K562 (cell line): ENCODE measurements around the gene PDIA2. TPM values are rescaled to one million over a fixed set of nuclear protein-coding genes. Genes with fewer than 3 reads are reported as not detected.
A peak's percentile ranks its signal among the peaks of the same experiment; 100 is the strongest.

Experiments
- ATAC-seq: fragments of 200-7000 bp; cut with Tn5 transposase; 3 replicates; pipeline ENCODE4 v1.9.1; 2020; ENCODE audit warnings: moderate library complexity
- BruUV-seq: library from RNA; stranded (reverse); fragments of 400-500 nt; replicated peaks from 2 replicates; lab custom pipeline; 2021; lab: Mats Ljungman, UMichigan
- CTCF ChIA-PET: fragments of 300-600 bp; formaldehyde crosslinking; extraction: SDS; loops from one replicate; lab custom pipeline; 2021; ENCODE audit warnings: low intra/inter-chr PET ratio; lab: Yijun Ruan, JAX
- POLR2A ChIA-PET: fragments of 300-600, 350-650 bp; sonication (Branson Sonifier 250); formaldehyde crosslinking; extraction: SDS; loops from one replicate; lab custom pipeline; 2021; ENCODE audit warnings: antibody characterized with exemption, inconsistent platforms; lab: Yijun Ruan, JAX
- DNase-seq, 4 experiments: peaks; one replicate each; pipeline versions ENCODE4 v3.0.0 to v3.0.0-alpha.2; 2011 to 2018; ENCODE audit warnings: low spot score in 3 of 4, mixed read lengths in 3 of 4; ENCODE audit errors: extremely low read depth in 1 of 4
- FAIRE-seq: peaks from 2 replicates; lab custom pipeline; 2011; peaks lifted over from hg19 to GRCh38; lab: Jason Lieb, UNC
- H2AFZ ChIP-seq: 2 replicates; pipeline ENCODE4 v1.6.0; 2011; ENCODE audit warnings: low read depth, low read length, control low read depth, inconsistent platforms
- H3K27ac ChIP-seq: fragments of 200-600 bp; 3 replicates; pipeline ENCODE4 v1.8.0; 2011; ENCODE audit warnings: low read depth, mild to moderate bottlenecking, control low read depth, inconsistent platforms, low read length, moderate library complexity, mixed read lengths; ENCODE audit errors: extremely low read depth
- H3K27me3 ChIP-seq, 2 experiments: fragments of 300-600 bp in 1 of 2; 2 replicates in 1 of 2; 3 replicates in 1 of 2; pipeline versions ENCODE4 v1.6.0 to v1.8.0; 2011; ENCODE audit warnings: inconsistent platforms in 2 of 2, low read length in 2 of 2, mild to moderate bottlenecking in 1 of 2, mixed read lengths in 1 of 2, moderate library complexity in 1 of 2; ENCODE audit not compliant: control insufficient read depth in 2 of 2, insufficient read depth in 2 of 2
- H3K36me3 ChIP-seq: fragments of 300-600 bp; 3 replicates; pipeline ENCODE4 v1.8.0; 2011; ENCODE audit warnings: mild to moderate bottlenecking, low read length, inconsistent platforms; ENCODE audit not compliant: control insufficient read depth, insufficient read depth
- H3K4me1 ChIP-seq, 2 experiments: fragments of 200-600 bp in 1 of 2; replicated peaks in 1 of 2; 2 replicates in 1 of 2; 3 replicates in 1 of 2; pipeline versions ENCODE4 v1.5.1 to v1.8.0; 2011; ENCODE audit warnings: inconsistent platforms in 2 of 2, low read length in 2 of 2, mild to moderate bottlenecking in 1 of 2, mixed read lengths in 1 of 2, moderate library complexity in 1 of 2; ENCODE audit not compliant: control insufficient read depth in 2 of 2, insufficient read depth in 2 of 2
- H3K4me2 ChIP-seq: 2 replicates; pipeline ENCODE4 v1.6.1; 2011; ENCODE audit warnings: low read length, control low read depth, inconsistent platforms, mixed read lengths; ENCODE audit not compliant: insufficient read depth
- H3K4me3 ChIP-seq: fragments of 200-600 bp; sonication (generic), shearing (Covaris generic); 2 replicates; pipeline ENCODE4 v1.5.1; 2016; ENCODE audit warnings: control low read depth, inconsistent platforms
- H3K79me2 ChIP-seq: fragments of 200-600 bp; 3 replicates; pipeline ENCODE4 v1.8.0; 2011; ENCODE audit warnings: low read length, inconsistent platforms; ENCODE audit not compliant: control insufficient read depth, insufficient read depth
- H3K9ac ChIP-seq, 2 experiments: 2 replicates each; pipeline versions ENCODE4 v1.6.0 to v1.6.1; 2011; ENCODE audit warnings: low read depth in 2 of 2, low read length in 2 of 2, control low read depth in 1 of 2, inconsistent platforms in 1 of 2, mild to moderate bottlenecking in 1 of 2, mixed read lengths in 1 of 2; ENCODE audit not compliant: insufficient read depth in 1 of 2
- H3K9me1 ChIP-seq: one replicate; pipeline ENCODE4 v1.6.0; 2011; ENCODE audit warnings: inconsistent platforms, mild to moderate bottlenecking, low read length, moderate library complexity; ENCODE audit not compliant: control insufficient read depth, insufficient read depth
- H3K9me3 ChIP-seq: replicated peaks from 2 replicates; pipeline ENCODE4 v1.5.1; 2011; ENCODE audit warnings: low read depth, low read length, inconsistent platforms; ENCODE audit not compliant: control insufficient read depth, insufficient read depth
- H4K20me1 ChIP-seq: replicated peaks from 2 replicates; pipeline ENCODE4 v1.6.1; 2011; ENCODE audit warnings: low read length, inconsistent platforms, mixed read lengths; ENCODE audit not compliant: control insufficient read depth, insufficient read depth
- GATAD2A ChIP-seq: fragments of 450-650 bp; IDR thresholded peaks from 2 replicates; pipeline ENCODE4 v1.6.1; 2017
- NRF1 ChIP-seq, 2 experiments: fragments of 450-650 bp; IDR thresholded peaks in 1 of 2; conservative IDR thresholded peaks in 1 of 2; 2 replicates each; pipeline ENCODE4 v1.6.1; 2014; ENCODE audit warnings: mild to moderate bottlenecking in 2 of 2
- POLR2G ChIP-seq: fragments of 200-400 bp; formaldehyde crosslinking; IDR thresholded peaks from 2 replicates; pipeline ENCODE4 v1.6.1; 2017; ENCODE audit warnings: low read depth, mild to moderate bottlenecking, antibody characterized with exemption, low read length, moderate library complexity
- RAD21 ChIP-seq, 2 experiments: fragments of 250-450 bp in 1 of 2; fragments of 450-650 bp in 1 of 2; sonication (Bioruptor Pico) in 1 of 2; formaldehyde crosslinking in 1 of 2; IDR thresholded peaks in 1 of 2; conservative IDR thresholded peaks in 1 of 2; 2 replicates each; pipeline versions ENCODE4 v1.4.0 to v1.8.0; 2020 to 2022; ENCODE audit warnings: mild to moderate bottlenecking in 2 of 2, moderate library complexity in 1 of 2
- RBM22 ChIP-seq: fragments of 200-400 bp; formaldehyde crosslinking; IDR thresholded peaks from 2 replicates; pipeline ENCODE4 v1.6.1; 2018; ENCODE audit warnings: low read length, low read depth; ENCODE audit not compliant: poor library complexity, severe bottlenecking
- TBL1XR1 ChIP-seq, 2 experiments: IDR thresholded peaks; 2 replicates each; pipeline ENCODE4 v1.6.1; 2012; ENCODE audit warnings: improper control_type of control experiment in 2 of 2, low read length in 2 of 2, mild to moderate bottlenecking in 1 of 2
- WGBS: fragments of 100-300 bp; shearing (Covaris generic); methylation state at CpG from one replicate; pipeline ENCODE4 v1.1.6; 2016; ENCODE audit warnings: low coverage, mixed read lengths; ENCODE audit not compliant: insufficient coverage; ENCODE audit errors: missing lambda C conversion rate; 5-methylcytosine and 5-hydroxymethylcytosine counted together
- in situ Hi-C: fragments of 300-500 bp; cut with MboI; formaldehyde crosslinking; loops from 4 replicates; pipeline ENCODE4 v1.15.0; 2018; ENCODE audit warnings: inconsistent platforms, mixed read lengths
- intact Hi-C: fragments of 100-400 bp; cut with micrococcal nuclease; formaldehyde crosslinking; loops from 2 replicates; pipeline ENCODE4 v1.14.2; 2022
- polyA plus RNA-seq, 8 experiments: library from polyadenylated mRNA; depleted of rRNA in 4 of 8; stranded (reverse) in 5 of 8; unstranded in 3 of 8; fragments of >200 nt; fragmentation: Nextera tagmentation in 2 of 8; fragmentation: Illumina TruSeq in 1 of 8; extraction: Ambion mirVana in 2 of 8; extraction: Trizol in 1 of 8; gene quantifications; 2 replicates each; pipeline versions ENCODE4 v1.2.1 to v1.2.3, GENCODE V29; 2011 to 2014; ENCODE audit warnings: inconsistent platforms in 1 of 8, missing spikeins in 1 of 8
- total RNA-seq, 7 experiments: library from RNA; depleted of rRNA in 6 of 7; stranded (reverse); fragments of >200 nt in 6 of 7; fragmentation: Illumina TruSeq in 2 of 7; extraction: Trizol in 2 of 7; gene quantifications; 2 replicates each; pipeline versions ENCODE4 v1.2.1 to v1.2.3, GENCODE V29; 2011 to 2021; ENCODE audit warnings: low replicate concordance in 1 of 7
- TF ChIP-seq, protein P1 (sequence below): sonication (generic); formaldehyde crosslinking; IDR thresholded peaks from 2 replicates; pipeline ENCODE4 v1.8.1; 2023; ENCODE audit warnings: mild to moderate bottlenecking, missing genetic modification reagents
- TF ChIP-seq, protein P2 (sequence below), 3 experiments: IDR thresholded peaks in 2 of 3; conservative IDR thresholded peaks in 1 of 3; 2 replicates each; pipeline ENCODE4 v1.5.1; 2011 to 2012; ENCODE audit warnings: low read length in 3 of 3, mild to moderate bottlenecking in 3 of 3, control low read depth in 2 of 3, improper control_type of control experiment in 1 of 3, inconsistent platforms in 1 of 3, low read depth in 1 of 3, mixed read lengths in 1 of 3, moderate library complexity in 1 of 3; ENCODE audit not compliant: insufficient read depth in 2 of 3

The PDIA2 gene
- total and polyA plus RNA-seq, 9 of the 15 experiments (the other 6 are each of a cell fraction or from before 2014, with no cell fraction given), result 0.13 to 0.92 (median 0.23) TPM; not detected in 4

DNA sequence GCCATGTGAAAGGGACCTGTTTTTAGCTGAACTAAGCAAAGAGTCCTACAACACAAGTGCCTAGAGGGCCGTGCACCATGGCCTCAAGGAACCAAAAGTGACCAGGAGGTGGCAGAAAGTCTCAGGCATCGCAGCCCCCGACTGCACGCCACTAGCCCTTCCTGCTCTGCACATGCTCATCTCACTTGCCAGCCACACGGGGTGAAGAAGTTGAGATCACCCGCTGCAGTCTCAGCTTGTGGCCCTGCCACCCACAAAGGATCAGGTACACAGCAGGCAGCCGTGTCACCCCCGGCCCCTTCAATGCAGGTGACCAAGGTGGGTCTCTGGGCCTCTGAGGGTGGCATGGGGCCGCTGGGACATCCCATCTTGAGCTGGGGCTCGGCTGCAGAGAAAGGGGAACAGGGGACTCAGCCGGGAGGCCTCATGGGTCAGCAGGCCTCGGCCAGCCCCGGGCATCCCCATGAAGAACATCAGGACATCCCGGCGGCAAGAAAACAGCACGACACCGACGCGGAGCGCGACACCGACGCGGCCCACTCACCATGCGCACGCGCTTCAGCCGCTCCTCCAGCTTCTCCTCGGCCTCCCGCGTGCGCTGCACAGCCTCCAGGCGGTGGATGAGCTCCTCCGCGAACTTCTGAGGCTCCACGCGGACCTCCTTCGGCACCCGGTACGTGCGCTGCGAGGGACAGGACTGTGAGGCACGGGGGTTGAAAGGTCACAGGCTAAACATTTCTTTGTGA is 21.0 kb downstream of the PDIA2 start:
- peaks cover 5% of the 10 kb centered on the region for H3K79me2 ChIP-seq
- peak in 1 of 4 experiments; percentile 14 for DNase-seq
- no peak for TF ChIP-seq TBL1XR1 (IDR thresholded peaks at IDR 0.05; ENCODE audit: low read length in 2 of 2)
- peak; percentile 30 for TF ChIP-seq RBM22
- TF ChIP-seq, protein P1, sequence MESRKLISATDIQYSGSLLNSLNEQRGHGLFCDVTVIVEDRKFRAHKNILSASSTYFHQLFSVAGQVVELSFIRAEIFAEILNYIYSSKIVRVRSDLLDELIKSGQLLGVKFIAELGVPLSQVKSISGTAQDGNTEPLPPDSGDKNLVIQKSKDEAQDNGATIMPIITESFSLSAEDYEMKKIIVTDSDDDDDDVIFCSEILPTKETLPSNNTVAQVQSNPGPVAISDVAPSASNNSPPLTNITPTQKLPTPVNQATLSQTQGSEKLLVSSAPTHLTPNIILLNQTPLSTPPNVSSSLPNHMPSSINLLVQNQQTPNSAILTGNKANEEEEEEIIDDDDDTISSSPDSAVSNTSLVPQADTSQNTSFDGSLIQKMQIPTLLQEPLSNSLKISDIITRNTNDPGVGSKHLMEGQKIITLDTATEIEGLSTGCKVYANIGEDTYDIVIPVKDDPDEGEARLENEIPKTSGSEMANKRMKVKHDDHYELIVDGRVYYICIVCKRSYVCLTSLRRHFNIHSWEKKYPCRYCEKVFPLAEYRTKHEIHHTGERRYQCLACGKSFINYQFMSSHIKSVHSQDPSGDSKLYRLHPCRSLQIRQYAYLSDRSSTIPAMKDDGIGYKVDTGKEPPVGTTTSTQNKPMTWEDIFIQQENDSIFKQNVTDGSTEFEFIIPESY, result peak; percentile 96
- TF ChIP-seq GATAD2A, result no peak
- TF ChIP-seq RAD21 (CRISPR knock-in tag; conservative IDR thresholded peaks at IDR 0.05 in 1 of 2, IDR thresholded peaks at IDR 0.05 in 1 of 2), result peak in 1 of 2 experiments; percentile 15; a peak in 1 of 4 replicates
- TF ChIP-seq, protein P2, sequence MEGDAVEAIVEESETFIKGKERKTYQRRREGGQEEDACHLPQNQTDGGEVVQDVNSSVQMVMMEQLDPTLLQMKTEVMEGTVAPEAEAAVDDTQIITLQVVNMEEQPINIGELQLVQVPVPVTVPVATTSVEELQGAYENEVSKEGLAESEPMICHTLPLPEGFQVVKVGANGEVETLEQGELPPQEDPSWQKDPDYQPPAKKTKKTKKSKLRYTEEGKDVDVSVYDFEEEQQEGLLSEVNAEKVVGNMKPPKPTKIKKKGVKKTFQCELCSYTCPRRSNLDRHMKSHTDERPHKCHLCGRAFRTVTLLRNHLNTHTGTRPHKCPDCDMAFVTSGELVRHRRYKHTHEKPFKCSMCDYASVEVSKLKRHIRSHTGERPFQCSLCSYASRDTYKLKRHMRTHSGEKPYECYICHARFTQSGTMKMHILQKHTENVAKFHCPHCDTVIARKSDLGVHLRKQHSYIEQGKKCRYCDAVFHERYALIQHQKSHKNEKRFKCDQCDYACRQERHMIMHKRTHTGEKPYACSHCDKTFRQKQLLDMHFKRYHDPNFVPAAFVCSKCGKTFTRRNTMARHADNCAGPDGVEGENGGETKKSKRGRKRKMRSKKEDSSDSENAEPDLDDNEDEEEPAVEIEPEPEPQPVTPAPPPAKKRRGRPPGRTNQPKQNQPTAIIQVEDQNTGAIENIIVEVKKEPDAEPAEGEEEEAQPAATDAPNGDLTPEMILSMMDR (IDR thresholded peaks at IDR 0.05 in 2 of 3, conservative IDR thresholded peaks at IDR 0.05 in 1 of 3; ENCODE audit: insufficient read depth in 2 of 3, low read depth in 1 of 3, low read length in 3 of 3), result peak in 2 of 3 experiments; percentile 14 to 19; a peak in 2 of 6 replicates
- peak in 1 of 2 experiments; percentile 36; a peak in 2 of 4 replicates for TF ChIP-seq NRF1 (conservative IDR thresholded peaks at IDR 0.05 in 1 of 2, IDR thresholded peaks at IDR 0.05 in 1 of 2)
- TF ChIP-seq POLR2G, result peak; percentile 37; the same call in 1 of the 2 replicates
- TF ChIP-seq, all 486 proteins: peak for 6
- H3K27ac ChIP-seq, result no peak overlapping the region
- in situ Hi-C loops (no loop called here), intact Hi-C loops (no loop called here)
- ChIA-PET CTCF (no interaction called here), POLR2A (no interaction called here)
- peak overlapping the region in 1 of 2 experiments; percentile 26; a peak in 1 of 4 replicates for H3K9ac ChIP-seq
- ATAC-seq, result peak; percentile 56
- H3K9me3 ChIP-seq, result no peaks in the 10 kb centered on the region
- H3K4me3 ChIP-seq, result no peak overlapping the region
- no peak overlapping the region for H2AFZ ChIP-seq
- no peaks in the 10 kb centered on the region; the same call in 1 of the 2 replicates for H4K20me1 ChIP-seq
- H3K4me2 ChIP-seq, result no peak overlapping the region
- BruUV-seq, result no TSS peak
- H3K27me3 ChIP-seq, result no peaks in the 10 kb centered on the region
- 96% methylated on average over 31 of the region's 43 CpGs for WGBS
- H3K36me3 ChIP-seq, result peaks cover 61% of the 10 kb centered on the region; the same call in 2 of the 3 replicates
- H3K4me1 ChIP-seq, result peaks cover 0 to 18% of the 10 kb centered on the region in 2 experiments; a peak in 1 of 5 replicates
- no peaks in the 10 kb centered on the region for H3K9me1 ChIP-seq
- no peak for FAIRE-seq
